Caco-2 (cell line): ENCODE results near the gene PLEKHA8. TPM values are rescaled to one million over a fixed set of nuclear protein-coding genes. Genes with fewer than 3 reads are reported as not detected.
A peak's percentile ranks its signal among the peaks of the same experiment; 100 is the strongest.

Source experiments
- BruUV-seq: library from RNA; stranded (reverse); fragments of 400-500 nt; replicated peaks from 2 replicates; lab custom pipeline; 2021; lab: Mats Ljungman, UMichigan
- CTCF ChIA-PET: fragments of 300-600 bp; sonication (Branson Sonifier 250); formaldehyde crosslinking; loops from one replicate; lab custom pipeline; 2022; ENCODE audit warnings: antibody characterized with exemption; lab: Charles Lee
- POLR2A ChIA-PET: fragments of 300-600 bp; sonication (Branson Sonifier 250); formaldehyde crosslinking; loops from one replicate; lab custom pipeline; 2022; ENCODE audit warnings: antibody characterized with exemption; lab: Charles Lee
- DNase-seq, 2 experiments: peaks; one replicate each; pipeline versions ENCODE4 v3.0.0 to v3.0.0-alpha.2; 2020 to 2022
- H3K27me3 ChIP-seq: replicated peaks from 2 replicates; pipeline ENCODE4 v1.6.0; 2011; ENCODE audit warnings: low read length; ENCODE audit not compliant: control insufficient read depth, insufficient read depth
- H3K36me3 ChIP-seq: 2 replicates; pipeline ENCODE4 v1.5.1; 2011; ENCODE audit warnings: low read length; ENCODE audit not compliant: control insufficient read depth, insufficient read depth
- H3K4me1 ChIP-seq: fragments of 250-450 bp; sonication (Bioruptor Pico); 2 replicates; pipeline ENCODE4 v1.5.1; 2020; ENCODE audit warnings: mild to moderate bottlenecking
- H3K4me3 ChIP-seq: 2 replicates; pipeline ENCODE4 v1.5.1; 2011; ENCODE audit warnings: low read depth, mild to moderate bottlenecking, control low read depth, low read length
- H3K9me3 ChIP-seq: fragments of 250-450 bp; sonication (Bioruptor Pico); 2 replicates; pipeline ENCODE4 v1.5.1; 2020; ENCODE audit warnings: mild to moderate bottlenecking, moderate library complexity
- H3K27ac Mint-ChIP-seq: one replicate; pipeline ENCODE4 v1.8.0; 2022; ENCODE audit warnings: mixed read lengths; ENCODE audit not compliant: unreplicated experiment
- H3K27me3 Mint-ChIP-seq: one replicate; pipeline ENCODE4 v1.8.0; 2022; ENCODE audit warnings: mixed read lengths; ENCODE audit not compliant: insufficient read depth, unreplicated experiment
- H3K36me3 Mint-ChIP-seq: one replicate; pipeline ENCODE4 v1.8.0; 2022; ENCODE audit warnings: mild to moderate bottlenecking, mixed read lengths; ENCODE audit not compliant: insufficient read depth, unreplicated experiment
- H3K4me1 Mint-ChIP-seq: one replicate; pipeline ENCODE4 v1.8.0; 2022; ENCODE audit warnings: low read depth, mixed read lengths; ENCODE audit not compliant: unreplicated experiment
- H3K4me3 Mint-ChIP-seq: one replicate; pipeline ENCODE4 v1.8.0; 2022; ENCODE audit warnings: mild to moderate bottlenecking, moderate library complexity, mixed read lengths; ENCODE audit not compliant: unreplicated experiment
- H3K9me3 Mint-ChIP-seq: one replicate; pipeline ENCODE4 v1.8.0; 2022; ENCODE audit warnings: mixed read lengths; ENCODE audit not compliant: unreplicated experiment
- CTCF ChIP-seq, 2 experiments: fragments of 200-600 bp in 1 of 2; IDR thresholded peaks; 1 replicate in 1 of 2; 2 replicates in 1 of 2; pipeline versions ENCODE4 v1.5.1 to v1.8.0; 2011 to 2022; ENCODE audit warnings: antibody characterized with exemption in 1 of 2, control low read depth in 1 of 2, inconsistent platforms in 1 of 2, low read depth in 1 of 2, low read length in 1 of 2, mild to moderate bottlenecking in 1 of 2, moderate library complexity in 1 of 2; ENCODE audit not compliant: insufficient read depth in 1 of 2, severe bottlenecking in 1 of 2, unreplicated experiment in 1 of 2
- intact Hi-C: fragments of 100-400 bp; cut with micrococcal nuclease; formaldehyde crosslinking; loops from one replicate; pipeline ENCODE4 v1.10.0; 2022; ENCODE audit not compliant: unreplicated experiment
- total RNA-seq: library from RNA; stranded (reverse); gene quantifications from 2 replicates; pipeline ENCODE4 v1.2.3, GENCODE V29; 2022

Gene PLEKHA8
- total RNA-seq, 1 experiment from 2014 or later: 32.5 TPM

GRCh38 chr7:30142710-30143109, 114.5 kb downstream of the PLEKHA8 start:
- DNase-seq: peak in 1 of 2 experiments; percentile 16
- CTCF ChIA-PET: no interaction called here

GRCh38 chr7:30143748-30144251, 115.6 kb downstream of the PLEKHA8 start:
- BruUV-seq: no TSS peak
- DNase-seq: no peak
- CTCF ChIA-PET: no interaction called here
- Histone ChIP-seq H3K4me1 (0 out of 2 replicates have a peak, but pooled peaks cover 8% of the 10 kb centered on the region), H3K27me3 (no peaks in the 10 kb centered on the region), H3K36me3 (no peaks in the 10 kb centered on the region), H3K9me3 (no peaks in the 10 kb centered on the region), H3K4me3 (no peak overlapping the region)
- Mint-ChIP-seq H3K27me3 (no peaks in the 10 kb centered on the region), H3K4me1 (peaks cover 13% of the 10 kb centered on the region), H3K27ac (no peak overlapping the region), H3K9me3 (no peaks in the 10 kb centered on the region), H3K36me3 (no peaks in the 10 kb centered on the region), H3K4me3 (no peak overlapping the region)
- POLR2A ChIA-PET: no interaction called here
- intact Hi-C loops: no loop called here
- TF ChIP-seq CTCF (IDR thresholded peaks at IDR 0.05; ENCODE audit: insufficient read depth in 1 of 2, low read depth in 1 of 2, low read length in 1 of 2, severe bottlenecking in 1 of 2, unreplicated experiment in 1 of 2): no peak

More at GRCh38 chr7:30142710-30143109, 114.5 kb downstream of the PLEKHA8 start:
- Histone ChIP-seq H3K27me3 (no peaks in the 10 kb centered on the region), H3K4me1 (0 out of 2 replicates have a peak, but pooled peaks cover 8% of the 10 kb centered on the region), H3K36me3 (no peaks in the 10 kb centered on the region), H3K9me3 (no peaks in the 10 kb centered on the region), H3K4me3 (no peak overlapping the region)
- no TSS peak for BruUV-seq
- H3K4me3 Mint-ChIP-seq: no peak overlapping the region
- H3K36me3 Mint-ChIP-seq: no peaks in the 10 kb centered on the region
- peaks cover 13% of the 10 kb centered on the region for H3K4me1 Mint-ChIP-seq
- H3K9me3 Mint-ChIP-seq: no peaks in the 10 kb centered on the region
- intact Hi-C loops: no loop called here
- POLR2A ChIA-PET: no interaction called here
- H3K27ac Mint-ChIP-seq: no peak overlapping the region
- H3K27me3 Mint-ChIP-seq: no peaks in the 10 kb centered on the region
- TF ChIP-seq CTCF (IDR thresholded peaks at IDR 0.05; ENCODE audit: insufficient read depth in 1 of 2, low read depth in 1 of 2, low read length in 1 of 2, severe bottlenecking in 1 of 2, unreplicated experiment in 1 of 2): no peak

GRCh38 chr7:30144657-30145306, 116.6 kb downstream of the PLEKHA8 start:
- H3K4me3 Mint-ChIP-seq: no peak overlapping the region
- ChIA-PET CTCF (no interaction called here), POLR2A (no interaction called here)
- no peak for DNase-seq
- BruUV-seq: no TSS peak
- no peak for TF ChIP-seq CTCF (IDR thresholded peaks at IDR 0.05; ENCODE audit: insufficient read depth in 1 of 2, low read depth in 1 of 2, low read length in 1 of 2, severe bottlenecking in 1 of 2, unreplicated experiment in 1 of 2)
- Histone ChIP-seq H3K27me3 (no peaks in the 10 kb centered on the region), H3K9me3 (no peaks in the 10 kb centered on the region), H3K36me3 (no peaks in the 10 kb centered on the region), H3K4me3 (no peak overlapping the region), H3K4me1 (0 out of 2 replicates have a peak, but pooled peaks cover 8% of the 10 kb centered on the region)
- H3K36me3 Mint-ChIP-seq: no peaks in the 10 kb centered on the region
- H3K27me3 Mint-ChIP-seq: no peaks in the 10 kb centered on the region
- H3K4me1 Mint-ChIP-seq: peaks cover 13% of the 10 kb centered on the region
- H3K27ac Mint-ChIP-seq: no peak overlapping the region
- intact Hi-C loops: no loop called here
- no peaks in the 10 kb centered on the region for H3K9me3 Mint-ChIP-seq
